ENCODE results near the gene GIPC2.
A peak's percentile ranks its signal among the peaks of the same experiment; 100 is the strongest.

GIPC2 gene

GRCh38 chr1:78145105-78145580, 99.4 kb downstream of the GIPC2 start:
- DNase-seq (ENCODE audit: low spot score), result peak; percentile 72

GRCh38 chr1:78146205-78146771, 100.5 kb downstream of the GIPC2 start:
- peak; percentile 22 for DNase-seq (ENCODE audit: low spot score)

DNA sequence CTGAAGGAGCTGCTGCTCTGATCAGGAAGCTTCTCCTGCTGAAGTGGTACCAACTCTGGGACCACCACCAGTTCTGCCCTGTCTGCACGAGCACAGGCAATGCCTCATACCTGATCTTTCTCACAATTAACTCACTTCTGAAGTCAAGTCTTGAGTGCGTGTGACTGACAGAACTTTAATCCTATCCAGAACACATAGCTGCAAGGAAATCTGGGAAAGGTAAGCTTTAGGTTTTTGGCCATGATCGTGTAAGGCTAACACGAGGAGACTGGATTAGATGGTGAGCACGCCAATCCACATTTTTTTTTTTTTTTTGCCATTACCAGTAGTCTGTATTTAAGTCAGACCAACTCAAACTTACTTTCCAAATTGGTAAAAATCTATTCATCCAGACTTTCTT, 101.3 kb downstream of the GIPC2 start:
- DNase-seq (ENCODE audit: low spot score), result no peak

GRCh38 chr1:78153092-78153736, 107.4 kb downstream of the GIPC2 start:
- no peak for DNase-seq (ENCODE audit: low spot score)

DNA sequence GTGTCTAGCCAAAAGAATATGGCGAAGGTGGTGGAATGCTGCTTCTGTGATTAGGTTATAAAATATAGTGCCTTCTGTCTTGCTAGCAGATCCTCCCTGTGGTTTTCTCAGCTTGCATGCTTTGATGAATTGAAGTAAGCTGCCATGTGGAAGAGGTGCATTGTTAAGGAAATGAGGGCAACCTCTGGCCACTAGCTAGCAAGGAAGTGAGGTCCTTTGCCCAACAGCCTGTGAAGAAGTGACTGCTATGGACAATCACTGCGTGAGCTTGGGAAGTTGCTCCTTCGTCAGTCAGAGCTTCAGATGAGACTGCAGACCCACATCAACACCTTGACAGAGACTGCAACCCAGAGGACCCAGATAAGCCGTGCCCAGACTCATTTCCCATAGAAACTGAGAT, 109.4 kb downstream of the GIPC2 start:
- no peak for DNase-seq (ENCODE audit: low spot score)

- DNase-seq (ENCODE audit: low spot score), result peak; percentile 39
These were observed 111.2 kb downstream of the GIPC2 start for GRCh38 chr1:78156805-78157521.

DNA sequence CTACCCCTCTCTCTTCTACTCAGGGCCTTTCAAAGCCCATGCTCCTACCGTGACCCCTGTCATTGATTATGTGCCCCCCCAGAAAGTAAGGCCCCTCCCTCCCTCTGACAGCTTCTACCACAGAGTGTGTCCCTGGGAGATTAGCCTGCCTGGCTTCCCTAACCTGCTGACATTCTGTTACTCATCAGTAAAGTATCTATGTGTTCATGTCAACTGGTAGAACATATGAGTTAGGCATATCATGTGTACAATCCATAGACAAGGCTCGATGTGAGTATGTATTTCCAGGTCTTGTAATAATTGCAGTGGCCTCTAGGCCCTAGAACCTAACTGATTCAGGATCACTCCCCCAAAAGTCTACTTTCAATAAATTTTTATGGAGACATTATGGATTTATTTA, 120.0 kb downstream of the GIPC2 start:
- no peak for DNase-seq (ENCODE audit: low spot score)

- no peak for DNase-seq (ENCODE audit: low spot score)
These were observed 122.5 kb downstream of the GIPC2 start for GRCh38 chr1:78168306-78168705.

- no peak for DNase-seq (ENCODE audit: low spot score)
These were observed 125.1 kb downstream of the GIPC2 start for GRCh38 chr1:78170859-78171258.

DNA sequence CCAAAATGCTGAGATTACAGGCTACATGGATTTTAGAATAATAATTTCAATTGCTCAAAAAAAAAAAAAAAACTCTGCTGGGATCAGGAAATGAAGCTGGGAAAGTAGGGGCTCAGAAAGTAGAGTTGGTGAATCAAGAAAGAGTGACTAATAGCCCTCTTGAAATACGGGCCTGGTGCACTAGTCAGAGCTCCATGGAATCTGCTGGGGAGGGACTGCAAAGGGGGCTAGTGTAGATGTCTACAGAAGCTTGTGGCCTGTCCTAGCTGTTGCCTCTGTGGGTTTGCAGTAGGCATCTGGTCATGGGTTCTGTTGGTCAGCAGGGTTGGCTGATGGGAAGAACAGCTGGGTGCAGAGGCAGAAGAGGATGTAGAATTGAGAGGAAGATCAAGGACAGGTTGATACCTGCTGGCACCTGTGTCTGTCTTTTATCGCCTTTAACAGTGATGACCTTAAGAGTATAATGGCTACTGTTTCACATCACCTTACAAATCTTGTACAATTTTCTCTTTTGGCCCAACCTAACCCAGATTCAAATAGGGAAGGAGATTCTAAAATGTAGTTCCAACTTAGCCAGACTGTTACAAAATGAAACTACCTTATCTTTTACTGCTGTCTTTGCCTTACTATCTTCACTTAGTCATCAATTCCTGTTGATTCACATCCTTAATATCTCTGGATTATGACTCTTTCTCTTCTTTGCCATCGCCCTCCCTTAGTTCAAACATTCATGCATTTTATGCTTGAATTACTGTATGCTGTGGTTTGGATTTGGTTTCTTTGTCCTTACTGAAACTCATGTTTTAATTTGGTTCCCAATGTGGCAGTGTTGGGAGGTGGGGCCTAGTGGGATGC, 126.2 kb downstream of the GIPC2 start:
- DNase-seq (ENCODE audit: low spot score), result peak; percentile 64

- DNase-seq (ENCODE audit: low spot score), result peak; percentile 80
These were observed 130.7 kb downstream of the GIPC2 start for GRCh38 chr1:78176448-78176847.

DNA sequence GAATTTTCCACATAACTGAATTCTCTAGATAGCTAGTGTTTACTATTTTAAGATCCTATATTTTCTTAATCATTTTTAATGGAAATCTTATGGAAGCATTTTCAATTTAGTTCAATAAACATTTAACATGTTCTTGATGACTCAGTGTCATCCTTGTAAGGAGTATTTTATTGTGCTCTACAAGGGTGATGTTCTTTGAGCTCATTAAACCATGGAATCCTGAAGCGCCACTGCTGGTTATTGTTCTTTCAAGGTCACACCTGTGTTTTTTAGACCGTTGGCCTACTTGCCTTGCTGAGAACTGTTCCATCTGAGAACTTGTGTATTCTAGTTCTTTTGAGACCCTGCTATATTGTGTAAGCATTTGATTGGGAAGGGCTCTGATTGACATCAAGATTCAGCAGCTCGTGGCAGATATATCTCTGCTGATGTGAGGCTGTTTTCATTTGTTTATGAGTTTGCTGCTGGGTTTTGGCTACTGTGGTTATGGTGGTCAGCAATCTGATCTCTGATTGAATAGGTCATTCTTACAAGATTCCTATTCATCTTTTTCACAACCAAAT, 132.0 kb downstream of the GIPC2 start:
- no peak for DNase-seq (ENCODE audit: low spot score)

DNA sequence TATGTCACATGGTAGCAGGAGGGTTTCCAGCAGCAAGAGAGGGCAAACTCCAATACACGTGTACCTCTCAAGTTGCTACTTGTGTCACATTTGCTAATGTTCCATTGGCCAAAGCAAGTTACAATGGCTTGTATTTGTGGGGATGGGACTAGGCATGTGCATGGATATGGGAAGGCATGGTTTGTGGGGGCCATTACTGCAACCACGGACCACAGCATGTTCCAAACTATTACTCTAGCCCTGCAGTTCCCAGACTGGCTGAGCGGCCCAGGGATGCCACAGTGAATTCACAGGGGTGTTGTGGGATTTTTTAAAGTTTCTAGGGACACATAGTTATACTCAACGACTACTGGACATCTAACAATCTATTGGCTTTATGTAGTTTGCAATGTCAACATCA, 133.1 kb downstream of the GIPC2 start:
- DNase-seq (ENCODE audit: low spot score), result no peak

- DNase-seq (ENCODE audit: low spot score), result no peak
These were observed 138.8 kb downstream of the GIPC2 start for GRCh38 chr1:78184460-78185072.
